HepG2 (cell line): ENCODE results near the gene TSPAN31. TPM values are rescaled to one million over a fixed set of nuclear protein-coding genes. Genes with fewer than 3 reads are reported as not detected.

ENCODE experiments used
- CCAR2 ChIP-seq: fragments of 200-400 bp; formaldehyde crosslinking; optimal IDR thresholded peaks from 2 replicates; pipeline ENCODE3; 2018; ENCODE audit warnings: low read depth, mild to moderate bottlenecking, low read length, moderate library complexity
- CCDC6 ChIP-seq: sonication (generic); formaldehyde crosslinking; IDR thresholded peaks from 2 replicates; pipeline ENCODE4 v1.8.1; 2022; ENCODE audit warnings: mild to moderate bottlenecking, missing genetic modification reagents, moderate library complexity
- CHD2 ChIP-seq: IDR thresholded peaks from 2 replicates; pipeline ENCODE4 v1.6.1; 2011; ENCODE audit warnings: low read depth, low read length, improper control_type of control experiment
- ELF1 ChIP-seq: sonication (generic); formaldehyde crosslinking; IDR thresholded peaks from 2 replicates; pipeline ENCODE4 v1.4.0; 2020; ENCODE audit warnings: missing genetic modification reagents
- HHEX ChIP-seq: IDR thresholded peaks from 2 replicates; pipeline ENCODE4 v1.6.1; 2016; ENCODE audit warnings: control low read depth
- HMGA1 ChIP-seq: sonication (generic); formaldehyde crosslinking; conservative IDR thresholded peaks from 2 replicates; pipeline ENCODE4 v1.4.0; 2020; ENCODE audit warnings: missing genetic modification reagents
- IRF2 ChIP-seq: IDR thresholded peaks from 2 replicates; pipeline ENCODE4 v1.6.1; 2018; ENCODE audit warnings: missing genetic modification reagents, missing compliant biosample characterization
- MLX ChIP-seq: IDR thresholded peaks from 2 replicates; pipeline ENCODE4 v1.6.1; 2016
- PATZ1 ChIP-seq: sonication (generic); formaldehyde crosslinking; IDR thresholded peaks from 2 replicates; pipeline ENCODE4 v1.4.0; 2020; ENCODE audit warnings: missing genetic modification reagents
- POLR2AphosphoS5 ChIP-seq: IDR thresholded peaks from 2 replicates; pipeline ENCODE4 v1.6.1; 2012; ENCODE audit warnings: low read depth, low read length
- REL ChIP-seq: sonication (generic); formaldehyde crosslinking; conservative IDR thresholded peaks from 2 replicates; pipeline ENCODE4 v1.8.0; 2022; ENCODE audit warnings: mild to moderate bottlenecking, missing genetic modification reagents, moderate library complexity
- RORA ChIP-seq: sonication (generic); formaldehyde crosslinking; IDR thresholded peaks from 2 replicates; pipeline ENCODE4 v1.5.0; 2020; ENCODE audit warnings: mild to moderate bottlenecking, missing genetic modification reagents, moderate library complexity
- SATB2 ChIP-seq: sonication (generic); formaldehyde crosslinking; IDR thresholded peaks from 2 replicates; pipeline ENCODE4 v1.5.0; 2020; ENCODE audit warnings: missing genetic modification reagents
- TOE1 ChIP-seq: sonication (generic); formaldehyde crosslinking; IDR thresholded peaks from 2 replicates; pipeline ENCODE4 v1.4.0; 2020; ENCODE audit warnings: mild to moderate bottlenecking, missing genetic modification reagents
- U2AF1 ChIP-seq: fragments of 200-400 bp; formaldehyde crosslinking; optimal IDR thresholded peaks from 2 replicates; pipeline ENCODE3; 2017; ENCODE audit warnings: mild to moderate bottlenecking, low read depth, low read length
- ZBTB3 ChIP-seq: sonication (generic); formaldehyde crosslinking; IDR thresholded peaks from 2 replicates; pipeline ENCODE4 v1.4.0; 2020; ENCODE audit warnings: low read depth, mild to moderate bottlenecking, moderate library complexity, missing genetic modification reagents, borderline replicate concordance
- ZBTB4 ChIP-seq: sonication (generic); formaldehyde crosslinking; IDR thresholded peaks from 2 replicates; pipeline ENCODE4 v1.4.0; 2020; ENCODE audit warnings: missing genetic modification reagents, mild to moderate bottlenecking, borderline replicate concordance
- ZFP1 ChIP-seq: IDR thresholded peaks from 2 replicates; pipeline ENCODE4 v1.6.1; 2016
- ZFP36L1 ChIP-seq: sonication (generic); formaldehyde crosslinking; IDR thresholded peaks from 2 replicates; pipeline ENCODE4 v1.8.0; 2022; ENCODE audit warnings: mild to moderate bottlenecking, missing genetic modification reagents, moderate library complexity
- ZNF260 ChIP-seq: sonication (generic); formaldehyde crosslinking; IDR thresholded peaks from 2 replicates; pipeline ENCODE4 v1.4.0; 2020; ENCODE audit warnings: missing genetic modification reagents, low read depth, mild to moderate bottlenecking, borderline replicate concordance
- polyA plus RNA-seq, 8 experiments: library from polyadenylated mRNA; depleted of rRNA in 3 of 8; stranded (reverse) in 7 of 8; unstranded in 1 of 8; fragments of >200 nt; fragmentation: Illumina TruSeq in 4 of 8; extraction: Trizol in 4 of 8; gene quantifications; 2 replicates each; pipeline versions ENCODE4 v1.2.1 to v1.2.3, GENCODE V29; 2011 to 2016; ENCODE audit warnings: low read depth in 4 of 8, missing spikeins in 1 of 8, mixed read lengths in 1 of 8; ENCODE audit not compliant: insufficient read depth in 1 of 8
- total RNA-seq, 5 experiments: library from RNA; depleted of rRNA; stranded (reverse); fragments of >200 nt; fragmentation: Illumina TruSeq; extraction: Trizol; gene quantifications; 2 replicates each; pipeline ENCODE4 v1.2.3, GENCODE V29; 2016; ENCODE audit warnings: low read depth in 1 of 5
- TF ChIP-seq, protein P1 (sequence below): sonication (generic); formaldehyde crosslinking; IDR thresholded peaks from 2 replicates; pipeline ENCODE4 v1.8.0; 2022; ENCODE audit warnings: mild to moderate bottlenecking, missing genetic modification reagents, moderate library complexity
- TF ChIP-seq, protein P2 (sequence below): sonication (generic); formaldehyde crosslinking; IDR thresholded peaks from 2 replicates; pipeline ENCODE4 v1.8.0; 2022; ENCODE audit warnings: missing genetic modification reagents, mild to moderate bottlenecking, borderline replicate concordance

Gene TSPAN31
- total and polyA plus RNA-seq, 2 of the 13 experiments (the other 11 are each of a cell fraction or from before 2014, with no cell fraction given), result 10.4 to 24.6 TPM

DNA sequence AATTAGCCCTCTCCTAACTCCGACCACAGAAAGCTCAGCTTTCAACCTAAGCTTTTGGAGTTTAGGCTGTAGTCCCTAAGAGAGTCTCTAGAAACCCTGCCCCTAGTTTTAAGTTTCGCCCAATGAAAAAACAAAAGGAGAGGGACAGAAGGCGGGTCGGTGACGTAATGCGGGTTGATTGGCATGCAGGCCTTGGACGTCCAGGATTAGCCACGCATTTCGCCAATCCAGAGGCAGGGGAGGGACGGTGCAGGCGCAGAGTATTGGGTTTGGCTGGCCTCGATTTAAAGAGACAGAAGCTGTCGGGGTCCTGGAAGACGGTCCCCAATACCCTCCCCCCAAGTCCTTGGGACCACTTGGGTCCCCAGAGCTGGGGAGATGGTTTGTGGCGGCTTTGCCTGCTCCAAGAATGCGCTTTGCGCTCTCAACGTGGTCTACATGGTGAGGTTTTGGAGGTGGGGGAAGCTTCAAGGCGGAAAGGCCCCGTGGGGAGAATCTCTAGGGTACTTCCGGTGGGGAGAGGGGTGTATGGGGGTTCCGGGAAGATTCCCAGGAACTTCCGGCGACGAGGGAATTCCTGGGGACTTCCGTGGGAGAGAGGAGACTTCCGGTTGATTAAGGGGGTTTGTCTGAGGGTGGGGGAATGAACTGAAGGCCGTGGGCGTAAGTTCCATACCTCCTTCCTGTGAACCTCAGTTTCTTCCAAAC is at the start of gene TSPAN31 (continued):
- TF ChIP-seq PATZ1 (CRISPR knock-in tag), result peak; percentile 48
- TF ChIP-seq U2AF1, result no peak
- TF ChIP-seq HMGA1 (CRISPR knock-in tag), result no peak
- TF ChIP-seq ZBTB4 (CRISPR knock-in tag), result no peak
- TF ChIP-seq IRF2 (CRISPR knock-in tag), result peak; percentile 23; the same call in 1 of the 2 replicates
- no peak for TF ChIP-seq ZBTB3
- TF ChIP-seq HHEX (CRISPR knock-in tag), result no peak
- TF ChIP-seq, protein P1, sequence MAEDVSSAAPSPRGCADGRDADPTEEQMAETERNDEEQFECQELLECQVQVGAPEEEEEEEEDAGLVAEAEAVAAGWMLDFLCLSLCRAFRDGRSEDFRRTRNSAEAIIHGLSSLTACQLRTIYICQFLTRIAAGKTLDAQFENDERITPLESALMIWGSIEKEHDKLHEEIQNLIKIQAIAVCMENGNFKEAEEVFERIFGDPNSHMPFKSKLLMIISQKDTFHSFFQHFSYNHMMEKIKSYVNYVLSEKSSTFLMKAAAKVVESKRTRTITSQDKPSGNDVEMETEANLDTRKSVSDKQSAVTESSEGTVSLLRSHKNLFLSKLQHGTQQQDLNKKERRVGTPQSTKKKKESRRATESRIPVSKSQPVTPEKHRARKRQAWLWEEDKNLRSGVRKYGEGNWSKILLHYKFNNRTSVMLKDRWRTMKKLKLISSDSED, result no peak
- TF ChIP-seq ELF1, result peak; percentile 73
- TF ChIP-seq TOE1 (CRISPR knock-in tag), result no peak
- TF ChIP-seq, protein P2, sequence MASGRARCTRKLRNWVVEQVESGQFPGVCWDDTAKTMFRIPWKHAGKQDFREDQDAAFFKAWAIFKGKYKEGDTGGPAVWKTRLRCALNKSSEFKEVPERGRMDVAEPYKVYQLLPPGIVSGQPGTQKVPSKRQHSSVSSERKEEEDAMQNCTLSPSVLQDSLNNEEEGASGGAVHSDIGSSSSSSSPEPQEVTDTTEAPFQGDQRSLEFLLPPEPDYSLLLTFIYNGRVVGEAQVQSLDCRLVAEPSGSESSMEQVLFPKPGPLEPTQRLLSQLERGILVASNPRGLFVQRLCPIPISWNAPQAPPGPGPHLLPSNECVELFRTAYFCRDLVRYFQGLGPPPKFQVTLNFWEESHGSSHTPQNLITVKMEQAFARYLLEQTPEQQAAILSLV (CRISPR knock-in tag), result no peak
- peak; percentile 91 for TF ChIP-seq POLR2AphosphoS5
- no peak for TF ChIP-seq ZFP36L1 (CRISPR knock-in tag)
- no peak for TF ChIP-seq ZFP1
- TF ChIP-seq RORA (CRISPR knock-in tag), result no peak
- TF ChIP-seq CCAR2, result no peak
- no peak for TF ChIP-seq SATB2 (CRISPR knock-in tag)
- no peak for TF ChIP-seq CHD2
- no peak for TF ChIP-seq MLX (CRISPR knock-in tag)
- no peak for TF ChIP-seq CCDC6 (CRISPR knock-in tag)
- no peak for TF ChIP-seq ZNF260 (CRISPR knock-in tag)
- TF ChIP-seq REL, result no peak
